GM21528 (cell line): ENCODE results near the gene ARPP21.
"Not testable (repeated sequence)": the region's sequence is repeated elsewhere in the genome, so short reads cannot be mapped to it uniquely, and the experiment has no call there.

Experiments
- ATAC-seq: cut with Tn5 transposase; IDR thresholded peaks from one replicate; pipeline ENCODE4 v1.9.1; 2021; ENCODE audit warnings: mild to moderate bottlenecking, moderate library complexity; ENCODE audit not compliant: unreplicated experiment, low FRiP score

The ARPP21 gene

GRCh38 chr3:35776346-35776745, 137.0 kb downstream of the ARPP21 start:
- no peak for ATAC-seq

GRCh38 chr3:35777065-35777464, 137.7 kb downstream of the ARPP21 start:
- no peak for ATAC-seq

GRCh38 chr3:35777563-35778554, 138.5 kb downstream of the ARPP21 start:
- ATAC-seq = no peak

- ATAC-seq = no peak
Observed at GRCh38 chr3:35779611-35780010, 140.3 kb downstream of the ARPP21 start.

GRCh38 chr3:35780800-35781199, 141.5 kb downstream of the ARPP21 start:
- ATAC-seq = no peak

- no peak for ATAC-seq
Observed at GRCh38 chr3:35781558-35781957, 142.2 kb downstream of the ARPP21 start.

- no peak for ATAC-seq
Observed at GRCh38 chr3:35782355-35782754, 143.0 kb downstream of the ARPP21 start.

GRCh38 chr3:35784169-35784568, 144.8 kb downstream of the ARPP21 start:
- no peak for ATAC-seq

GRCh38 chr3:35785234-35785888, 146.0 kb downstream of the ARPP21 start:
- ATAC-seq = no peak

- no peak for ATAC-seq
Observed at GRCh38 chr3:35787936-35788335, 148.6 kb downstream of the ARPP21 start.

GRCh38 chr3:35789042-35789831, 149.9 kb downstream of the ARPP21 start:
- no peak for ATAC-seq

GRCh38 chr3:35790764-35791163, 151.4 kb downstream of the ARPP21 start:
- no peak for ATAC-seq

- ATAC-seq = no peak
Observed at GRCh38 chr3:35793667-35794066, 154.3 kb downstream of the ARPP21 start.

GRCh38 chr3:35800960-35801459, 161.7 kb downstream of the ARPP21 start:
- ATAC-seq = no peak

GRCh38 chr3:35814531-35814930, 175.2 kb downstream of the ARPP21 start:
- ATAC-seq = no peak

GRCh38 chr3:35815796-35816195, 176.5 kb downstream of the ARPP21 start:
- not testable (repeated sequence) for ATAC-seq

GRCh38 chr3:35817216-35817615, 177.9 kb downstream of the ARPP21 start:
- no peak for ATAC-seq

GRCh38 chr3:35832140-35832571, 192.8 kb downstream of the ARPP21 start:
- no peak for ATAC-seq
